HepG2 (cell line): ENCODE measurements around the gene LHX1.

ENCODE experiments used
- CBFB ChIP-seq: sonication (generic); formaldehyde crosslinking; IDR thresholded peaks from 2 replicates; pipeline ENCODE4 v1.4.0; 2020; ENCODE audit warnings: missing genetic modification reagents
- CC2D1A ChIP-seq: sonication (generic); formaldehyde crosslinking; IDR thresholded peaks from 2 replicates; pipeline ENCODE4 v1.8.1; 2023; ENCODE audit warnings: mild to moderate bottlenecking, missing genetic modification reagents
- EP300 ChIP-seq, 3 experiments: sonication (generic) in 1 of 3; formaldehyde crosslinking in 1 of 3; IDR thresholded peaks; 2 replicates each; pipeline versions ENCODE4 v1.5.1 to v1.6.1; 2011 to 2020; ENCODE audit warnings: low read depth in 2 of 3, low read length in 2 of 3, borderline replicate concordance in 1 of 3, improper control_type of control experiment in 1 of 3, mild to moderate bottlenecking in 1 of 3, missing genetic modification reagents in 1 of 3, moderate library complexity in 1 of 3
- NBN ChIP-seq: fragments of 450-650 bp; conservative IDR thresholded peaks from 2 replicates; pipeline ENCODE4 v1.6.1; 2017
- TF ChIP-seq, protein P1 (sequence below): sonication (generic); formaldehyde crosslinking; IDR thresholded peaks from 2 replicates; pipeline ENCODE4 v1.5.0; 2020; ENCODE audit warnings: mild to moderate bottlenecking, missing genetic modification reagents, moderate library complexity

DNA sequence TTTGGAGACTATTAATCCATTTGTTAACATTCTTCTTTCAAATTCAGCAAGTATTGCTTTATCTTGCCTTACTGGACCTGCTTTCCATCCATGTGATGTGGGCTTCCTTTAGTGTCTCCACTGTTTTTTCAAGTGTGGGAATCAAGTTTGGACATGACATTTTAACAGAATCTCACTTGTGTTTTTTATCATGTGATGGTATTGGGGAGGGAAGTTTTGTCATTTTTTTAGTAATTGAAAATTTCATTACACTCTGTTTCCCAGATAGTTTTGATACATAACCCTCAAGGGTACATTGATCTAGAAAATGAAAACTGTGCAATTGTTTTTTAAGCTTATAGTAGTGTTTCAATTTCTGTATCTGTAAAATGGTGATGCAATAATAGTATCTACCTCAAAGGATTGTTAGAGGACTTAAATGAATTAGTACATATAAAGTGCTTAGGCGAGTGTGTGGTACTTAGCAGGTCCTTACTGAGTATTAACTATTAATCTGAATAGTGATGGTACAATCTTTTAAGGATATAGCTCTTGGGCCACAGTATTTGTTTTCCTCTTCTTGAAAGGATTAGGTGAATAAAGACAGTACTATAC lies 38.7 kb downstream of the LHX1 start:
- TF ChIP-seq NBN, result no peak
- TF ChIP-seq EP300 (IDR thresholded peaks at IDR 0.05; ENCODE audit: low read depth in 2 of 2, low read length in 2 of 2), result no peak
- TF ChIP-seq EP300 (CRISPR knock-in tag; IDR thresholded peaks at IDR 0.05; ENCODE audit: borderline replicate concordance), result no peak
- TF ChIP-seq CBFB (CRISPR knock-in tag), result no peak
- no peak for TF ChIP-seq CC2D1A (CRISPR knock-in tag)
- TF ChIP-seq, protein P1, sequence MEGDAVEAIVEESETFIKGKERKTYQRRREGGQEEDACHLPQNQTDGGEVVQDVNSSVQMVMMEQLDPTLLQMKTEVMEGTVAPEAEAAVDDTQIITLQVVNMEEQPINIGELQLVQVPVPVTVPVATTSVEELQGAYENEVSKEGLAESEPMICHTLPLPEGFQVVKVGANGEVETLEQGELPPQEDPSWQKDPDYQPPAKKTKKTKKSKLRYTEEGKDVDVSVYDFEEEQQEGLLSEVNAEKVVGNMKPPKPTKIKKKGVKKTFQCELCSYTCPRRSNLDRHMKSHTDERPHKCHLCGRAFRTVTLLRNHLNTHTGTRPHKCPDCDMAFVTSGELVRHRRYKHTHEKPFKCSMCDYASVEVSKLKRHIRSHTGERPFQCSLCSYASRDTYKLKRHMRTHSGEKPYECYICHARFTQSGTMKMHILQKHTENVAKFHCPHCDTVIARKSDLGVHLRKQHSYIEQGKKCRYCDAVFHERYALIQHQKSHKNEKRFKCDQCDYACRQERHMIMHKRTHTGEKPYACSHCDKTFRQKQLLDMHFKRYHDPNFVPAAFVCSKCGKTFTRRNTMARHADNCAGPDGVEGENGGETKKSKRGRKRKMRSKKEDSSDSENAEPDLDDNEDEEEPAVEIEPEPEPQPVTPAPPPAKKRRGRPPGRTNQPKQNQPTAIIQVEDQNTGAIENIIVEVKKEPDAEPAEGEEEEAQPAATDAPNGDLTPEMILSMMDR, result no peak
